ENCODE results near the gene C19orf81.

DNA sequence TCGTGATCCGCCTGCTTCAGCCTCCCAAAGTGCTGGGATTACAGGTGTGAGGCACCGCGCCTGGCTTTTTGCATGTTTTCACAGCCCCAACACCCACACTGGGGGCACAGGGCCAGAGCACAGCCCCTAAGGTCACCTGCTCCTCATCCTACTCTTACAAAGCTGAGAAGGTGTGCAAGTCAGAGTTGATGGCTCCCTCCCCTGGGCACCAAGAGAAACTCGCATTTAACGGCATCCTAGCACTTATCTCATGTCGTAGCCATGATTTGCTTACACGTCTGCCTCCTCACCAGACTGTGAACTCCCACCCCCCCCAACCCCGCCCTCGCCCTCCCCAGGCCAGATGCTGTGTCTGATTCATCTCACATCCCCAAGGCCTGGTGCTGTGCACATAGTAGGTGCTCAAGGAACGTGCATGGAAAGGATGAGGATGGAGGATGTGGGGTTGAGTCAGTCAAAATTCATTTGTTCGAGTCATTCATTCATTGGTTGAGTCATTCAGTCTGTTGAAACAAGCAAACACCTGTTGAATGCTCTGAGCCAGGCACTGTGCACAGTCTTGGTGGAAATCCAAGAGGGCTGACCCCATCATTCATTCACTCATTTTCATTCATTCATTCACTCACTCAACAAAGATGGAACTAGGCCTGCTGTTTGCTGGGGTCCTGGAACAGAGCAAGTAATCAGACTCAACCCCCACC lies 59.1 kb downstream of the C19orf81 start:
- TF ChIP-seq, protein P1, sequence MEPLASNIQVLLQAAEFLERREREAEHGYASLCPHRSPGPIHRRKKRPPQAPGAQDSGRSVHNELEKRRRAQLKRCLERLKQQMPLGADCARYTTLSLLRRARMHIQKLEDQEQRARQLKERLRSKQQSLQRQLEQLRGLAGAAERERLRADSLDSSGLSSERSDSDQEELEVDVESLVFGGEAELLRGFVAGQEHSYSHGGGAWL (CRISPR knock-in tag; IDR thresholded peaks at IDR 0.05) = no peak
- TF ChIP-seq, protein P2, sequence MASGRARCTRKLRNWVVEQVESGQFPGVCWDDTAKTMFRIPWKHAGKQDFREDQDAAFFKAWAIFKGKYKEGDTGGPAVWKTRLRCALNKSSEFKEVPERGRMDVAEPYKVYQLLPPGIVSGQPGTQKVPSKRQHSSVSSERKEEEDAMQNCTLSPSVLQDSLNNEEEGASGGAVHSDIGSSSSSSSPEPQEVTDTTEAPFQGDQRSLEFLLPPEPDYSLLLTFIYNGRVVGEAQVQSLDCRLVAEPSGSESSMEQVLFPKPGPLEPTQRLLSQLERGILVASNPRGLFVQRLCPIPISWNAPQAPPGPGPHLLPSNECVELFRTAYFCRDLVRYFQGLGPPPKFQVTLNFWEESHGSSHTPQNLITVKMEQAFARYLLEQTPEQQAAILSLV (CRISPR knock-in tag; IDR thresholded peaks at IDR 0.05; ENCODE audit: borderline replicate concordance) = no peak
- TF ChIP-seq SIN3A (IDR thresholded peaks at IDR 0.05; ENCODE audit: borderline replicate concordance, low read depth, low read length) = no peak
- TF ChIP-seq KDM5B (CRISPR knock-in tag; IDR thresholded peaks at IDR 0.05; ENCODE audit: borderline replicate concordance) = no peak
- no peak for TF ChIP-seq JUNB (CRISPR knock-in tag; IDR thresholded peaks at IDR 0.05; ENCODE audit: borderline replicate concordance)
- no peak for TF ChIP-seq ZNF777 (CRISPR knock-in tag; IDR thresholded peaks at IDR 0.05)
- no peak for TF ChIP-seq FOSL1 (CRISPR knock-in tag; IDR thresholded peaks at IDR 0.05; ENCODE audit: borderline replicate concordance)
- TF ChIP-seq CBFB (CRISPR knock-in tag; IDR thresholded peaks at IDR 0.05) = no peak
- no peak for TF ChIP-seq FOXM1 (CRISPR knock-in tag; IDR thresholded peaks at IDR 0.05)
- no peak for TF ChIP-seq FOXA1 (IDR thresholded peaks at IDR 0.05)
- TF ChIP-seq FOXA1 (CRISPR knock-in tag; IDR thresholded peaks at IDR 0.05) = no peak
- no peak for TF ChIP-seq ZNF816 (CRISPR knock-in tag; IDR thresholded peaks at IDR 0.05; ENCODE audit: borderline replicate concordance)

All from HepG2 (cell line).